Measurements from ENCODE around the gene NDRG2.

DNA sequence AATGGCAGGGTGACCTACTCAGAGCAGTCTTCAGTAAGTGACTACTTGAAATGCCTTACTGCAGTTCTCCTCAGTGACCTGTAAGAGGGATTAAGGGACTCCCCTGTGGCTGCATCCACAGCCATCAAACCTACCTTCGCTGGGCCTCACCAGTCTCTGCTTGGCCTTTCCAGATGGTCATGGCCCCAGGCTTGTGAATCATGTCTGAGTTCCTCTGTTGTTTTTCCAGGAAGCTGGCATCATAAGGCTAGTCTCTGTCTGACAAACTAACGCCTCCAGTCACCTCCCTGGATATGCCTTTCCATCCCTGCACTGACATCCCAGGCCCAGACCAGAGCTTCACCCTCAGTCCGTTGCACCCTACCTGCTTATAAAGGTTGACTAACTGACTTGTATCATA is 55.5 kb downstream of the NDRG2 start:
- TF ChIP-seq, protein P1, sequence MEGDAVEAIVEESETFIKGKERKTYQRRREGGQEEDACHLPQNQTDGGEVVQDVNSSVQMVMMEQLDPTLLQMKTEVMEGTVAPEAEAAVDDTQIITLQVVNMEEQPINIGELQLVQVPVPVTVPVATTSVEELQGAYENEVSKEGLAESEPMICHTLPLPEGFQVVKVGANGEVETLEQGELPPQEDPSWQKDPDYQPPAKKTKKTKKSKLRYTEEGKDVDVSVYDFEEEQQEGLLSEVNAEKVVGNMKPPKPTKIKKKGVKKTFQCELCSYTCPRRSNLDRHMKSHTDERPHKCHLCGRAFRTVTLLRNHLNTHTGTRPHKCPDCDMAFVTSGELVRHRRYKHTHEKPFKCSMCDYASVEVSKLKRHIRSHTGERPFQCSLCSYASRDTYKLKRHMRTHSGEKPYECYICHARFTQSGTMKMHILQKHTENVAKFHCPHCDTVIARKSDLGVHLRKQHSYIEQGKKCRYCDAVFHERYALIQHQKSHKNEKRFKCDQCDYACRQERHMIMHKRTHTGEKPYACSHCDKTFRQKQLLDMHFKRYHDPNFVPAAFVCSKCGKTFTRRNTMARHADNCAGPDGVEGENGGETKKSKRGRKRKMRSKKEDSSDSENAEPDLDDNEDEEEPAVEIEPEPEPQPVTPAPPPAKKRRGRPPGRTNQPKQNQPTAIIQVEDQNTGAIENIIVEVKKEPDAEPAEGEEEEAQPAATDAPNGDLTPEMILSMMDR (conservative IDR thresholded peaks at IDR 0.05): no peak
- no peak for TF ChIP-seq ZFX (IDR thresholded peaks at IDR 0.05)

Data from C4-2B (cell line).